GM19324 (cell line): ENCODE data around the gene PAEP.
"Not testable (repeated sequence)": the region's sequence is repeated elsewhere in the genome, so short reads cannot be mapped to it uniquely, and the experiment has no call there.

ENCODE experiments used
- ATAC-seq: cut with Tn5 transposase; IDR thresholded peaks from one replicate; pipeline ENCODE4 v1.9.1; 2021; ENCODE audit warnings: mild to moderate bottlenecking, moderate library complexity; ENCODE audit not compliant: unreplicated experiment, low FRiP score

Gene PAEP

GRCh38 chr9:135561391-135562234 lies at the start of gene PAEP:
Gene PAEP (plus strand): TSS chr9:135561756.
- no peak for ATAC-seq

GRCh38 chr9:135512241-135512603 lies 49.3 kb upstream of the PAEP start:
- no peak for ATAC-seq

DNA sequence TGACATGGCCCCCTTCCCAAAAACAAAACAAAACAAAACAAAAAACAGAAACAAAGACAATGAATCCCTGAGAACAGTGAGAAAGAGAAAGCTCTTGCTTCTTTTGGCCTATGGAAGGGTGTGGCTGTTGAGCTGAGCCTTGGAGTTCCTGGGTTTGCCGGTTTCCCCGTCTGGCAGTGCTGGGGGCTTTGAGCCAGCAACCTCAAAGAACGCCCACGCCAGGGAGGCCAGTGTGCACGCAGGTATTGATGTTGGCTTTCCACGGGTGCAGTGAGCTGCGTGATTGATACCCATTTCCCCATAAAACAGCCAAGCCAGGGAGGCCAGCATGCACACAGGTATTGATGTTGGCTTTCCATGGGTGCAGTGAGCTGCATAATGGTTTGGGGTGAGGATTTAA lies 48.7 kb upstream of the PAEP start:
- ATAC-seq, result no peak

GRCh38 chr9:135513351-135513846 lies 48.2 kb upstream of the PAEP start:
- no peak for ATAC-seq

- not testable (repeated sequence) for ATAC-seq
Observed at GRCh38 chr9:135513906-135514305, 47.6 kb upstream of the PAEP start.

DNA sequence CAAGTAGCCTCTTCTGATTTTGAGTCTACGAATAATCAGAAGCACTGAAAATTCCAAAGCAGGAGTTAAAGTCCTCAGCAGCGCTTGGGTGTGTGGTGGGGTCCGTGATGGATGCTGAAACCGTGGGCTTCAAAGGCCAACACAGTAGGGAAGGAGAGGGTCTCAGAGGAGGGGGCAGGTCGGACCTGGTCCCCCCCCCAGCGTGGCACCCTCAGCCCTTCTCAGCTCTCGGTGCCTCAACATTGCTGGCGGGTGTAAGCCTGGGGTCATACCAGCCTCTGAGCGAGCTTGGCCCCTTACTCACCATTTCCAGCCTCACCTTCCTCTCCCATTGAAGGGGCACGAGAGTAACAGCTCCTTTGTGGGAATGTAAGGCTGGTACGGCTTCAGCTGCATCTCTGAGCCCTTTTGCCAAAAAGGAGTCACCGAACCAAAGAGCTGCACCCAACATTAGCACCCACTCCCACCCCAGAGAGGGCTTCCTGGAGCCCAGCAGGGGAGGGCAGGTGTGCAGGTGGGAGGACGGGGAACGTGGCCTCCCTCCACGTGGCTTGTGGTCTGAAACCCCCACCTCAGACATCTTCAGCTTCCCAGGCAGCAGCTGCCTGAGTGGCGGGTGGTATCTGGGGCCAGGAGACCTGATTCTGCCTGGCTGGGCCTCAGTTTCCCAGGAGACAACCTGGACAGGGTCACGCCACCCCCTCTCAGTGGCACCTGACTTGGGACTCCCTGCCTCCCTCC lies 47.0 kb upstream of the PAEP start:
- no peak for ATAC-seq

- no peak for ATAC-seq
Observed at GRCh38 chr9:135515083-135515951, 46.2 kb upstream of the PAEP start.

DNA sequence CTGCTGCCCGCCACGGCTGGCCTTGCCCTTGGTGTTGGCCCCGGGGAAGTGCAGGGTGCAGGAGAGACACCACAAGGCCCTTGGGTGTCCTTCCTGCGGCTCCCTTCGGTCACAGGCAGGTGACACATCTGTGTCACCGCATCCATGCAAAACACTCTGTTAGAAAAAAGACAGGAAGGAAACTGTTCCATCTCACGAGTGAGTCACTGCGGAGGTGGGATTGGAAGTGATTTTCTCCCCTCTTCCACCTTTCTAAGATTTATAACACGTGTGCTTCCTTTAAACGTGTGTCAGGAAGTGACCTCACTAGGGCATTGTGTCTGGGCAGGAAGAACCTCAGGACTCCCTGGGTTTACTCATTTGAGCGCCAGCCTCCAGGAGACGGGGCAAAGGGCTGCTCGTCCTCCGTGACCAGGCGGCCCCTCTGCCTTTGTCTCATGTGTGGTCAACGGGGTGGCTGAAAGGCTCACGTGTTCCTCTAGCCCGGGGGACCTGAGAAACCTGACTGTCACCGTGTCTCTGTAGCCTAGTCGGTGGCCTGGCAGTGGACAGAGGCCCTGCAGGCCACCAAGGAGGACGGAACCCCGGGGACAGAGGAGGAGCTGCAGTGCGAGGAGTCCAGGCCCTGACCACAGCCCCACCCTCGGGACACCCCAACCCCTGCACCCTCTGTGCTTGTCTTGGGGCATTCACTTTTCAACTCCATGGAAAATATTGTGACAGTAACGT lies 45.3 kb upstream of the PAEP start:
- ATAC-seq, result no peak

GRCh38 chr9:135517407-135517822 lies 44.1 kb upstream of the PAEP start:
- ATAC-seq, result no peak

GRCh38 chr9:135519179-135519971 lies 42.2 kb upstream of the PAEP start:
- ATAC-seq, result no peak

DNA sequence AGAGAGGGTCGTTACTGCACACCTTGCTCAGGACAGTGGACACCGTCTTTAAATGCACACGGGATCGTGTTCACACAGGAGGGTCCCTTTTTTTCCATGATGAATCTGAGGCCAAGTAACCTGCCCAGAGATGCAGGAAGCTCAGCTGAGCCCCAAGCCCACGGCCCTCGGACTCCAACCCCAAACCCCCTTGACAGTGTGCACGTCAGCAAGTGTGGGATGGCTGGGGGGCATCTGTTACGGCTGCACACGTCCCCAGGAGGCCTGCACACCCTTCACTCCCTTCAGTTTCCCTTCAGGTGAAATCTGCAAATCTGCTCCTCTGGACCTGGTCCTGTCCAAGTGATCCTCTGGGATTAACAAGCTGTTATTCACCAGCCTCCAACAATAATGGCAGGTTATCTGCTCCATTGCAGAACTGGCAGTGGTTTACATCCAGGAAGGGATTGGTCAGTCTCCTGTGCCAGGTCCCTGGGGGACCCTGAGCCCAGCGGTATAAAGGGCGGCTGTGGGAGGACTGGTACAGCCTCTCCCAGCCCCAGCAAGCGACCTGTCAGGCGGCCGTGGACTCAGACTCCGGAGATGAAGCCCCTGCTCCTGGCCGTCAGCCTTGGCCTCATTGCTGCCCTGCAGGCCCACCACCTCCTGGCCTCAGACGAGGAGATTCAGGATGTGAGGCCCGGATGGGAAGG lies 40.5 kb upstream of the PAEP start, which contains the start of gene LCN1:
Gene LCN1, plus strand, starts transcription at position 525 of the 692 bp plus-strand sequence. Its CDS starts 58 bp downstream, at position 583.
- ATAC-seq, result no peak

DNA sequence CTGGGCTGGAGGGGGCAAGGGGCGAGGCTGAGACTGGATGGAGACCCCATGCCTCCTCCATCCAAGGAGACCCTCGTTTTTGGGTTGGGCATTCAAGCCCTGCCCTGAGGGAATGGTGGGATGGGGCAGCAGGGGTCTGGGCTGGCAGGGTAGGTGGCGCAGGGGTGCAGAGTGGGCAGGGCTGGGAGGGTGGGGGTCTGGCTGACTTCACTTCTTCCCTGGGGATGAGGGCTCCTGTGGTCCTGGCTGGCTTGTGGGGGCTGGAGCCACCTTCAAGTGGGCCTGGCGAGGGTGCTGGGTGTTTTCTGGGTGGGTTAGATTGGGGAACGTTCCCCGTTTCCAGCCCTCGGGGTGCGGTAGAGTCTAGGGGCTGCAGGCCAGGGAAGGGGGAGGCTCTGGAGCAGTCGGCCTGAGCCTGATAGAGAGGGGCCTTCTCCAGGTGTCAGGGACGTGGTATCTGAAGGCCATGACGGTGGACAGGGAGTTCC lies 39.9 kb upstream of the PAEP start:
- ATAC-seq, result no peak

GRCh38 chr9:135522137-135522877 lies 39.2 kb upstream of the PAEP start:
- no peak for ATAC-seq

- ATAC-seq, result no peak
Observed at GRCh38 chr9:135522931-135523330, 38.6 kb upstream of the PAEP start.

DNA sequence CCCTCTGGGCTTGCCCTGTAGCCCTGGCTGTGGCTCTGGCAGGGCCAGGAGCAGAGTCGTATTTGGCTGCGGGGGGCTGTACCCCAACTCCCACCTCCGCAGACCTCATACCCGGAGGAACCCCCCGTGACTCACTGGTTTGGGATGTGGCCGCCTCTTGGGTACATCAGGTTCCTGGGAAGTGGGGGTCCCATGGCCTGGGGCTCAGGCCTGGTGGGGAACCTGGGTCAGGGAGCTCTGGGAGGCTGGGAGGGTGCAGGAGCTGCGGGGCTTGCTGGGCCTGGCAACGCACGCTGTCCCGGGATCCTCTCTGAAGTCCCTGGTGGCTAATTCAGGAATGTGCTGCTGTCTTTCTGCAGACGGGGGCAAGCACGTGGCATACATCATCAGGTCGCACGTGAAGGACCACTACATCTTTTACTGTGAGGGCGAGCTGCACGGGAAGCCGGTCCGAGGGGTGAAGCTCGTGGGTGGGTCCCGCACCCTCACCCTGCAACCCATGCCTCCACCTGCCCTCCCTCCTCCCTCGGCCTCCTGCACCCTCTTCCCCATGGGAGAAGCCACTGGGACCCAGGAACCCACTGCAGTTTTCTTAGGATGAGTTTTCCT lies 37.9 kb upstream of the PAEP start:
- ATAC-seq, result no peak

DNA sequence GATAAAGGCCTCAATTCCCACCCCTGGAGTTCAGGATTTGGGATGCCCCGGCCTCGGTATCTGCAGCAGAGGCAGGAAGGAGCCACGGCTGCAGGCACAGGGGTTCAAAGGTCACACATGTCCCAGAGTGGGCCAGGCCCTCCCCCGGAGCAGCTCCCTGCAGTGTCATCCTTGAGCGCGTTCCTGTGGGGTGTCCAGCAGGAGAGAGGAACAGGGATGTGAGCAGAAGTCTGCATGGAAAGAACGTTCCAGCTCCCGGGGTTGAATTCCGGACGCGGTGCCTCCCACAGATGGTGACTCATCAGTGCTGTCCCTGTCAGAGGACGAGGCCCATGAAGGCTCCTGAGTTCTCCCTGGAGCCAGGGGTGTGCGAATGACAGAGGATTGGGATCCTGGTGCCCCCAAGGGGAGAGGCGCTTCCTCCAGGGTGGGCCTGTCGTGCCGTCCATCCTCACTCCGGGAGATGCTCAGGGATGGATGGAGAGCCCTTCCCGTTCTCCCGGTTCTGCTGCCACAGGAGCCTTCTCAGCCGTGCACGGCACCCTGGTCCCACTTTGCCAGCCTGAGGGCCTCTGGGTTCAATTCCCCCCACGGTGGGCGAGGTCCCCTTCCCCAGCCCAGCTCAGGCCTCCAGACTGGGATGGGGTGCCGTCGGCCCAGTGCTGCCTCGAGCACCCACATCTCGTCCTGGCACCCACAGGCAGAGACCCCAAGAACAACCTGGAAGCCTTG lies 37.3 kb upstream of the PAEP start:
- ATAC-seq, result no peak
